ENCODE data around the gene KCNQ4. TPM values are rescaled to one million over a fixed set of nuclear protein-coding genes. Genes with fewer than 3 reads are reported as not detected.
A peak's percentile ranks its signal among the peaks of the same experiment; 100 is the strongest.

Gene KCNQ4
- total and polyA plus RNA-seq, 2 of the 8 experiments (the other 6 are each of a cell fraction or from before 2014, with no cell fraction given): 2.2 to 3.9 TPM

- Histone ChIP-seq H3K18ac (ENCODE audit: extremely low read depth, low read length) (peak overlapping the region; percentile 19; the same call in 1 of the 2 replicates), H2BK15ac (ENCODE audit: low read length) (no peak overlapping the region), H2BK120ac (replicated peaks; ENCODE audit: low read depth, low read length) (no peak overlapping the region), H4K8ac (ENCODE audit: extremely low read depth, insufficient read depth, low read length) (no peak overlapping the region), H4K91ac (replicated peaks; ENCODE audit: insufficient read length, low read length) (no peak overlapping the region), H3K9ac (replicated peaks in 1 of 4; ENCODE audit: extremely low read depth in 1 of 4, low read depth in 3 of 4, low read length in 3 of 4) (no peak overlapping the region), H3K4me2 (ENCODE audit: insufficient read depth in 1 of 2, low read depth in 2 of 2, low read length in 2 of 2) (no peak overlapping the region), H2BK20ac (ENCODE audit: low read length) (no peak overlapping the region), H3K79me1 (ENCODE audit: low read depth, low read length) (no peaks in the 10 kb centered on the region), H2BK12ac (ENCODE audit: low read depth, low read length) (no peak overlapping the region), H4K5ac (ENCODE audit: insufficient read length, low read depth, low read length) (no peak overlapping the region), H3K4me1 (replicated peaks in 1 of 4; ENCODE audit: control insufficient read depth in 3 of 4, insufficient read depth in 4 of 4, low read length in 3 of 4) (peaks cover 0 to 9% (median 4%) of the 10 kb centered on the region in 4 experiments; a peak in 5 of 7 replicates), H3K56ac (replicated peaks; ENCODE audit: insufficient read length, low read depth, low read length) (no peak overlapping the region), H3K79me2 (ENCODE audit: control insufficient read depth in 1 of 2, insufficient read depth in 2 of 2, low read length in 2 of 2) (no peaks in the 10 kb centered on the region), H3K23ac (ENCODE audit: insufficient read length) (no peak overlapping the region), H3K27me3 (replicated peaks in 1 of 4; ENCODE audit: control insufficient read depth in 3 of 4, extremely low read depth in 1 of 4, insufficient read depth in 3 of 4, low read length in 3 of 4) (peaks cover 0 to 7% (median 4%) of the 10 kb centered on the region in 4 experiments; a peak in 3 of 7 replicates), H2AK5ac (ENCODE audit: low read depth, low read length) (no peak overlapping the region), H3K23me2 (ENCODE audit: low read depth, low read length) (peaks cover 5% of the 10 kb centered on the region; the same call in 1 of the 2 replicates), H3K36me3 (ENCODE audit: control insufficient read depth in 2 of 4, insufficient read depth in 4 of 4, low read length in 3 of 4) (no peaks in the 10 kb centered on the region), H2AFZ (ENCODE audit: low read length) (no peak overlapping the region), H2BK5ac (ENCODE audit: low read depth, low read length) (no peak overlapping the region), H3K4ac (replicated peaks; ENCODE audit: insufficient read length, low read depth, low read length) (no peak overlapping the region), H3K14ac (ENCODE audit: insufficient read length) (no peak overlapping the region), H4K20me1 (replicated peaks in 1 of 2; ENCODE audit: control insufficient read depth in 1 of 2, insufficient read depth in 2 of 2, low read length in 2 of 2) (peaks cover 2 to 7% of the 10 kb centered on the region in 2 experiments), H3K9me3 (ENCODE audit: insufficient read depth in 2 of 2, low read depth in 1 of 2, low read length in 1 of 2) (no peaks in the 10 kb centered on the region), H3K27ac (ENCODE audit: low read depth, low read length) (no peak overlapping the region), H3K4me3 (ENCODE audit: extremely low read depth in 1 of 4, insufficient read depth in 2 of 4, low read depth in 3 of 4, low read length in 4 of 4) (no peak overlapping the region)
- no peak for DNase-seq (ENCODE audit: low read depth in 1 of 2, low spot score in 2 of 2)
- TF ChIP-seq NANOG (IDR thresholded peaks at IDR 0.05; ENCODE audit: insufficient read depth, low read depth, low read length, poor library complexity, severe bottlenecking): no peak
- TF ChIP-seq EZH2 (IDR thresholded peaks at IDR 0.05; ENCODE audit: low read depth, low read length, severe bottlenecking): no peak
- no peak for TF ChIP-seq TCF12 (IDR thresholded peaks at IDR 0.05; ENCODE audit: low read depth, low read length)
- no peak for TF ChIP-seq JUN (IDR thresholded peaks at IDR 0.05; ENCODE audit: low read depth, low read length)
- FAIRE-seq: no peak
- CTCF ChIA-PET (ENCODE audit: partially characterized antibody): interaction anchor here (1.0 to 24.5 kb wide), 5 partner anchors 8 to 159 kb away, joined by 3 to 325 read pairs (median 3); no protein-coding TSS in a partner anchor
- POLR2A ChIA-PET (ENCODE audit: partially characterized antibody): interaction anchor here (0.8 to 1.3 kb wide), 2 partner anchors 9 to 46 kb away, joined by 3 read pairs; no protein-coding TSS in a partner anchor
- WGBS, 2 experiments (ENCODE audit: extremely low coverage in 1 of 2, insufficient coverage in 1 of 2, insufficient read length in 1 of 2, insufficient replicate concordance in 2 of 2, low coverage in 1 of 2, low lambda C conversion rate in 2 of 2, missing lambda C conversion rate in 1 of 2): 90% methylated on average over 2 of the region's 2 CpGs; no CpG with 5 or more reads in 1 of the 2 experiments
These were observed 5.7 kb downstream of the KCNQ4 start for GRCh38 chr1:40789342-40789598.
